HL-60 (cell line): ENCODE results near the gene SMIM5.

ENCODE experiments used
- DNase-seq, 2 experiments: peaks; one replicate each; pipeline ENCODE4 v3.0.0-alpha.2; 2010 to 2020; ENCODE audit warnings: low read depth in 1 of 2, low spot score in 1 of 2
- H3K27ac ChIP-seq: fragments of 250-450 bp; sonication (Bioruptor Pico); replicated peaks from 2 replicates; pipeline ENCODE4 v1.5.1; 2020; ENCODE audit warnings: mild to moderate bottlenecking, moderate library complexity
- H3K27me3 ChIP-seq: fragments of 250-450 bp; sonication (Bioruptor Pico); 2 replicates; pipeline ENCODE4 v1.5.1; 2021; ENCODE audit warnings: mild to moderate bottlenecking, moderate library complexity; ENCODE audit not compliant: insufficient read depth, poor library complexity, severe bottlenecking
- H3K4me3 ChIP-seq: replicated peaks from 2 replicates; pipeline ENCODE4 v1.5.1; 2011; ENCODE audit warnings: mild to moderate bottlenecking, control low read depth, low read length; ENCODE audit not compliant: insufficient read depth
- CTCF ChIP-seq: IDR thresholded peaks from one replicate; pipeline ENCODE4 v1.5.1; 2011; ENCODE audit warnings: low read length, control low read depth, inconsistent platforms; ENCODE audit not compliant: insufficient read depth
- GABPA ChIP-seq: IDR thresholded peaks from 2 replicates; pipeline ENCODE4 v1.6.1; 2012; ENCODE audit warnings: low read depth
- POLR2AphosphoS5 ChIP-seq: IDR thresholded peaks from 2 replicates; pipeline ENCODE4 v1.6.1; 2012; ENCODE audit warnings: low read depth
- SPI1 ChIP-seq: IDR thresholded peaks from 2 replicates; pipeline ENCODE4 v1.6.1; 2012; ENCODE audit warnings: low read depth, mild to moderate bottlenecking, borderline replicate concordance
- TF ChIP-seq, protein P1 (sequence below): IDR thresholded peaks from 2 replicates; pipeline ENCODE4 v1.6.1; 2012; ENCODE audit warnings: low read depth; ENCODE audit not compliant: insufficient replicate concordance

Gene SMIM5

GRCh38 chr17:75634754-75635609 is 1.7 kb downstream of the SMIM5 start:
- Histone ChIP-seq H3K4me3 (no peak overlapping the region), H3K27ac (no peak overlapping the region), H3K27me3 (no peaks in the 10 kb centered on the region)
- TF ChIP-seq, protein P1, sequence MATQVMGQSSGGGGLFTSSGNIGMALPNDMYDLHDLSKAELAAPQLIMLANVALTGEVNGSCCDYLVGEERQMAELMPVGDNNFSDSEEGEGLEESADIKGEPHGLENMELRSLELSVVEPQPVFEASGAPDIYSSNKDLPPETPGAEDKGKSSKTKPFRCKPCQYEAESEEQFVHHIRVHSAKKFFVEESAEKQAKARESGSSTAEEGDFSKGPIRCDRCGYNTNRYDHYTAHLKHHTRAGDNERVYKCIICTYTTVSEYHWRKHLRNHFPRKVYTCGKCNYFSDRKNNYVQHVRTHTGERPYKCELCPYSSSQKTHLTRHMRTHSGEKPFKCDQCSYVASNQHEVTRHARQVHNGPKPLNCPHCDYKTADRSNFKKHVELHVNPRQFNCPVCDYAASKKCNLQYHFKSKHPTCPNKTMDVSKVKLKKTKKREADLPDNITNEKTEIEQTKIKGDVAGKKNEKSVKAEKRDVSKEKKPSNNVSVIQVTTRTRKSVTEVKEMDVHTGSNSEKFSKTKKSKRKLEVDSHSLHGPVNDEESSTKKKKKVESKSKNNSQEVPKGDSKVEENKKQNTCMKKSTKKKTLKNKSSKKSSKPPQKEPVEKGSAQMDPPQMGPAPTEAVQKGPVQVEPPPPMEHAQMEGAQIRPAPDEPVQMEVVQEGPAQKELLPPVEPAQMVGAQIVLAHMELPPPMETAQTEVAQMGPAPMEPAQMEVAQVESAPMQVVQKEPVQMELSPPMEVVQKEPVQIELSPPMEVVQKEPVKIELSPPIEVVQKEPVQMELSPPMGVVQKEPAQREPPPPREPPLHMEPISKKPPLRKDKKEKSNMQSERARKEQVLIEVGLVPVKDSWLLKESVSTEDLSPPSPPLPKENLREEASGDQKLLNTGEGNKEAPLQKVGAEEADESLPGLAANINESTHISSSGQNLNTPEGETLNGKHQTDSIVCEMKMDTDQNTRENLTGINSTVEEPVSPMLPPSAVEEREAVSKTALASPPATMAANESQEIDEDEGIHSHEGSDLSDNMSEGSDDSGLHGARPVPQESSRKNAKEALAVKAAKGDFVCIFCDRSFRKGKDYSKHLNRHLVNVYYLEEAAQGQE: no peak
- TF ChIP-seq POLR2AphosphoS5: no peak
- no peak for TF ChIP-seq GABPA
- no peak for TF ChIP-seq CTCF
- no peak for TF ChIP-seq SPI1
- DNase-seq: no peak

GRCh38 chr17:75635610-75636202 is 2.5 kb downstream of the SMIM5 start:
- no peak for TF ChIP-seq GABPA
- TF ChIP-seq, protein P1: no peak
- no peak for TF ChIP-seq SPI1
- no peak for TF ChIP-seq POLR2AphosphoS5
- TF ChIP-seq CTCF: no peak
- no peak for DNase-seq
- Histone ChIP-seq H3K27ac (no peak overlapping the region), H3K4me3 (no peak overlapping the region), H3K27me3 (no peaks in the 10 kb centered on the region)

DNA sequence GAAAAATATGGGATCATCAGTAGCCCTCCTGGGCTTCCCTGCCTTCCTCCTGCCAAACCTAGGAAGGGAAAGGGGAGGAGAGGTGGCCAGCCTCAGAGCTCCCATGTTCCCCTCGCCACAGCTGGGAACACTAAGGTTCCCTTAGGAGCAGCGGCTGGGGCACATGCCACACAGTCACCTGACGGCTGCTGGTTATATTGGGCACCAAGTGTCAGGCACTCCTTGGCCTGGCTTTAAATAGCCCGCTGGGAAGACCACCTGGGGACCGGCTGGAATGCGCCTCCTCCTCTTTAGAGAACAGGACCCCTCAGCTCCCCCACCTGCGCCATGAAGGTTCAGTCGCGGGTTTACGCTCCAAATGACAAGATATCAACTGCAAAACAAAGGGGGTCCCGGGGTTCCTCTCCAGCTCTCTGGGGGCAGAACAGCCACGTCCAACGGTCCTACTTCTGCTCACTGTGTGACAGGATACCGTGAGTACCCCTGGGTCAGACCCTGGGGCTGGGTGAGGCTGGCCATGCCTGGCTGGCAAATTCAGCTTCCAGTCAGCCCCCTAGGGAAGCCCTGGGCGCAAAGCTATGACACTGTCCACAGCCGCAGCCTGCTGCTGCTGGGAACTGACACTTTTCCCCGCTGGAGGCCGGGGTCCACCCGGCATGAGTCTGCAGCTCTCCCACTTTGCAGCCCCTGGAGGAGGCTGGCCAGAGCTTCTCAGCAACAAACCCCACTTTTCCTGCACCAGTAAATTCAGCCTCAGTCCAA is 3.3 kb downstream of the SMIM5 start:
- H3K27me3 ChIP-seq: no peaks in the 10 kb centered on the region
- TF ChIP-seq CTCF (no peak), SPI1 (no peak), POLR2AphosphoS5 (no peak), GABPA (no peak)
- TF ChIP-seq, protein P1: no peak
- no peak overlapping the region for H3K4me3 ChIP-seq
- DNase-seq: no peak
- H3K27ac ChIP-seq: no peak overlapping the region
